IMR-90 (cell line): ENCODE data around the gene CD99L2. TPM values are rescaled to one million over a fixed set of nuclear protein-coding genes. Genes with fewer than 3 reads are reported as not detected.

Experiments
- ATAC-seq: fragments of 200-7000 bp; cut with Tn5 transposase; 2 replicates; pipeline ENCODE4 v1.9.1; 2020; ENCODE audit warnings: low read depth, mild to moderate bottlenecking, moderate library complexity
- BruUV-seq: library from RNA; stranded (reverse); fragments of 400-500 nt; replicated peaks from 2 replicates; lab custom pipeline; 2021; lab: Mats Ljungman, UMichigan
- CTCF ChIA-PET: fragments of 300-600 bp; formaldehyde crosslinking; extraction: SDS; loops from one replicate; lab custom pipeline; 2021; ENCODE audit warnings: antibody characterized with exemption; lab: Yijun Ruan, JAX
- POLR2A ChIA-PET: fragments of 300-600 bp; sonication (Branson Sonifier 250); formaldehyde crosslinking; loops from one replicate; lab custom pipeline; 2022; ENCODE audit warnings: antibody characterized with exemption; ENCODE audit not compliant: unreplicated experiment; lab: Charles Lee
- DNase-seq: peaks from one replicate; pipeline ENCODE4 v3.0.0; 2013
- H2AFZ ChIP-seq: replicated peaks from 2 replicates; pipeline ENCODE3; 2013; ENCODE audit warnings: low read length, mild to moderate bottlenecking; ENCODE audit not compliant: poor library complexity
- H2AK5ac ChIP-seq: 2 replicates; pipeline ENCODE4 v1.6.1; 2013; ENCODE audit warnings: low read depth, low read length, inconsistent platforms
- H2AK9ac ChIP-seq: replicated peaks from 2 replicates; pipeline ENCODE3; 2013; ENCODE audit warnings: mild to moderate bottlenecking, low read depth, low read length, moderate library complexity; ENCODE audit not compliant: poor library complexity
- H2BK120ac ChIP-seq: 2 replicates; pipeline ENCODE4 v1.6.1; 2013; ENCODE audit warnings: low read depth, low read length, inconsistent platforms
- H2BK15ac ChIP-seq: 3 replicates; pipeline ENCODE4 v1.6.1; 2013; ENCODE audit warnings: low read depth, low read length, inconsistent platforms
- H2BK20ac ChIP-seq: 2 replicates; pipeline ENCODE4 v1.6.1; 2013; ENCODE audit warnings: low read depth, mild to moderate bottlenecking, inconsistent platforms, low read length, moderate library complexity
- H2BK5ac ChIP-seq: 2 replicates; pipeline ENCODE4 v1.6.1; 2013; ENCODE audit warnings: mild to moderate bottlenecking, low read depth, low read length, inconsistent platforms; ENCODE audit not compliant: poor library complexity, severe bottlenecking
- H3K14ac ChIP-seq: replicated peaks from 2 replicates; pipeline ENCODE4 v1.6.1; 2013; ENCODE audit warnings: low read depth, low read length, inconsistent platforms
- H3K18ac ChIP-seq: 2 replicates; pipeline ENCODE4 v1.6.1; 2013; ENCODE audit warnings: low read depth, low read length, control low read depth
- H3K23ac ChIP-seq: 2 replicates; pipeline ENCODE4 v1.6.1; 2013; ENCODE audit warnings: low read depth, low read length, inconsistent platforms
- H3K27ac ChIP-seq: 2 replicates; pipeline ENCODE4 v1.5.1; 2013; ENCODE audit warnings: mild to moderate bottlenecking, control low read depth, low read length; ENCODE audit not compliant: insufficient read depth
- H3K27me3 ChIP-seq: 2 replicates; pipeline ENCODE4 v1.6.1; 2013; ENCODE audit warnings: low read length; ENCODE audit not compliant: control insufficient read depth, insufficient read depth
- H3K36me3 ChIP-seq: 2 replicates; pipeline ENCODE4 v1.6.1; 2013; ENCODE audit warnings: low read length, mixed read lengths; ENCODE audit not compliant: control insufficient read depth, insufficient read depth
- H3K4ac ChIP-seq: 2 replicates; pipeline ENCODE4 v1.6.1; 2013; ENCODE audit warnings: low read depth, low read length, inconsistent platforms
- H3K4me1 ChIP-seq: 2 replicates; pipeline ENCODE4 v1.6.1; 2013; ENCODE audit warnings: low read length, mixed read lengths; ENCODE audit not compliant: control insufficient read depth, insufficient read depth
- H3K4me2 ChIP-seq: 2 replicates; pipeline ENCODE4 v1.6.1; 2013; ENCODE audit warnings: low read depth, mild to moderate bottlenecking, control low read depth, low read length, moderate library complexity
- H3K4me3 ChIP-seq: 2 replicates; pipeline ENCODE4 v1.5.1; 2013; ENCODE audit warnings: low read depth, mild to moderate bottlenecking, control low read depth, low read length, moderate library complexity; ENCODE audit not compliant: insufficient read depth
- H3K56ac ChIP-seq: 2 replicates; pipeline ENCODE4 v1.6.1; 2013; ENCODE audit warnings: low read length, inconsistent platforms; ENCODE audit not compliant: insufficient read depth; ENCODE audit errors: extremely low read depth
- H3K79me1 ChIP-seq, 2 experiments: 2 replicates each; pipeline ENCODE4 v1.6.1; 2013; ENCODE audit warnings: low read length in 2 of 2, inconsistent platforms in 1 of 2, low read depth in 1 of 2
- H3K9ac ChIP-seq: 2 replicates; pipeline ENCODE4 v1.6.1; 2013; ENCODE audit warnings: low read depth, low read length, control low read depth
- H3K9me1 ChIP-seq: 2 replicates; pipeline ENCODE4 v1.6.1; 2013; ENCODE audit warnings: low read length, inconsistent platforms; ENCODE audit not compliant: insufficient read depth
- H3K9me3 ChIP-seq: 2 replicates; pipeline ENCODE4 v1.6.1; 2013; ENCODE audit warnings: low read length; ENCODE audit not compliant: control insufficient read depth, insufficient read depth
- H4K20me1 ChIP-seq: 2 replicates; pipeline ENCODE4 v1.6.1; 2013; ENCODE audit warnings: low read length, inconsistent platforms; ENCODE audit not compliant: insufficient read depth
- H4K5ac ChIP-seq: 2 replicates; pipeline ENCODE4 v1.6.1; 2013; ENCODE audit warnings: mild to moderate bottlenecking, low read depth, low read length, control low read depth
- H4K8ac ChIP-seq, 2 experiments: 2 replicates each; pipeline ENCODE4 v1.6.1; 2013; ENCODE audit warnings: low read depth in 2 of 2, low read length in 2 of 2, control low read depth in 1 of 2, inconsistent platforms in 1 of 2
- H4K91ac ChIP-seq: 2 replicates; pipeline ENCODE4 v1.6.1; 2013; ENCODE audit warnings: low read depth, low read length, inconsistent platforms; ENCODE audit not compliant: insufficient read depth
- CHD1 ChIP-seq: IDR thresholded peaks from 2 replicates; pipeline ENCODE4 v1.6.1; 2012; ENCODE audit warnings: low read depth, low read length, improper control_type of control experiment
- ELK1 ChIP-seq: fragments of 150-350 bp; IDR thresholded peaks from 2 replicates; pipeline ENCODE4 v1.6.1; 2016; ENCODE audit warnings: low read depth, mild to moderate bottlenecking, low read length, moderate library complexity, borderline replicate concordance
- FOS ChIP-seq: fragments of 150-350 bp; IDR thresholded peaks from 2 replicates; pipeline ENCODE4 v1.6.1; 2016; ENCODE audit warnings: low read depth, low read length
- MAFK ChIP-seq: IDR thresholded peaks from 2 replicates; pipeline ENCODE4 v1.6.1; 2012; ENCODE audit warnings: low read depth, low read length, improper control_type of control experiment
- MXI1 ChIP-seq: IDR thresholded peaks from 2 replicates; pipeline ENCODE4 v1.6.1; 2012; ENCODE audit warnings: low read depth, mild to moderate bottlenecking, low read length, moderate library complexity, borderline replicate concordance
- POLR2A ChIP-seq: IDR thresholded peaks from 2 replicates; pipeline ENCODE4 v1.6.1; 2012; ENCODE audit warnings: mild to moderate bottlenecking, low read depth, low read length
- RAD21 ChIP-seq: IDR thresholded peaks from 2 replicates; pipeline ENCODE4 v1.6.1; 2012; ENCODE audit warnings: low read length, improper control_type of control experiment
- RFX5 ChIP-seq: IDR thresholded peaks from 2 replicates; pipeline ENCODE4 v1.8.0; 2012; ENCODE audit warnings: low read depth, mild to moderate bottlenecking, low read length, moderate library complexity
- SMC3 ChIP-seq: fragments of 150-350 bp; IDR thresholded peaks from 2 replicates; pipeline ENCODE4 v1.6.1; 2016; ENCODE audit warnings: low read depth, mild to moderate bottlenecking, antibody characterized with exemption, low read length, moderate library complexity
- USF2 ChIP-seq: fragments of 150-350 bp; IDR thresholded peaks from 2 replicates; pipeline ENCODE4 v1.6.1; 2017; ENCODE audit warnings: mild to moderate bottlenecking, antibody characterized with exemption, low read length, low read depth
- WGBS, 2 experiments: methylation state at CpG; one replicate each; pipeline versions ENCODE4 v1.1.5 to v1.1.7; 2013; ENCODE audit warnings: missing lambda C conversion rate in 2 of 2; ENCODE audit not compliant: insufficient read length in 1 of 2; ENCODE audit errors: extremely low coverage in 2 of 2; 5-methylcytosine and 5-hydroxymethylcytosine counted together
- dilution Hi-C: fragments of 300-500 bp; cut with HindIII; formaldehyde crosslinking; loops from one replicate; pipeline ENCODE4 v1.14.3; 2018; ENCODE audit warnings: low sequenced_read_pairs; ENCODE audit not compliant: unreplicated experiment
- in situ Hi-C: fragments of 300-500 bp; cut with MboI; formaldehyde crosslinking; loops from 3 replicates; pipeline ENCODE4 v1.14.3; 2019; ENCODE audit warnings: low sequenced_read_pairs, inconsistent platforms, mixed read lengths
- intact Hi-C: fragments of 100-400 bp; cut with micrococcal nuclease; formaldehyde crosslinking; loops from 2 replicates; pipeline ENCODE4 v1.10.0; 2022
- polyA plus RNA-seq, 3 experiments: library from polyadenylated mRNA; depleted of rRNA; stranded (reverse); fragments of >200 nt; gene quantifications; 2 replicates each; pipeline ENCODE4 v1.2.3, GENCODE V29; 2012; ENCODE audit warnings: low replicate concordance in 1 of 3
- total RNA-seq: library from RNA; depleted of rRNA; stranded (reverse); fragments of >200 nt; gene quantifications from 2 replicates; pipeline ENCODE4 v1.2.3, GENCODE V29; 2012

CD99L2 gene
- total and polyA plus RNA-seq, 2 of the 4 experiments (the other 2 are of a cell fraction): 17.4 to 41.4 TPM

- Histone ChIP-seq H3K18ac (no peak overlapping the region), H3K79me1 (no peaks in the 10 kb centered on the region), H2BK20ac (no peak overlapping the region), H3K9me1 (0 out of 2 replicates have a peak, but pooled peaks cover 2% of the 10 kb centered on the region), H2BK5ac (no peak overlapping the region), H3K4me1 (peaks cover 11% of the 10 kb centered on the region), H3K9ac (no peak overlapping the region), H2BK120ac (no peak overlapping the region), H3K4me2 (no peak overlapping the region), H4K8ac (no peak overlapping the region), H3K4me3 (no peak overlapping the region), H3K14ac (no peak overlapping the region), H2BK15ac (no peak overlapping the region), H4K5ac (no peak overlapping the region), H3K23ac (no peak overlapping the region), H2AK5ac (no peak overlapping the region), H3K27ac (no peak overlapping the region), H3K27me3 (no peaks in the 10 kb centered on the region), H4K91ac (no peak overlapping the region), H3K9me3 (0 out of 2 replicates have a peak, but pooled peaks cover 2% of the 10 kb centered on the region), H3K36me3 (peaks cover 2% of the 10 kb centered on the region), H2AFZ (no peak overlapping the region), H3K4ac (no peak overlapping the region), H4K20me1 (no peaks in the 10 kb centered on the region; the same call in 1 of the 2 replicates), H2AK9ac (no peak overlapping the region), H3K56ac (no peak overlapping the region)
- CTCF ChIA-PET: no interaction called here
- intact Hi-C loops: no loop called here
- BruUV-seq: no TSS peak
- POLR2A ChIA-PET: no interaction called here
- dilution Hi-C loops: no loop called here
- in situ Hi-C loops: no loop called here
- no peak for DNase-seq
- 89% methylated on average over 2 of the region's 9 CpGs; no CpG with 5 or more reads in 1 of the 2 experiments for WGBS, 2 experiments
- no peak for ATAC-seq
- TF ChIP-seq MAFK: no peak
- TF ChIP-seq USF2: no peak
- no peak for TF ChIP-seq POLR2A
- no peak for TF ChIP-seq RFX5
- no peak for TF ChIP-seq CHD1
- TF ChIP-seq SMC3: no peak
- TF ChIP-seq FOS: no peak
- no peak for TF ChIP-seq ELK1
- no peak for TF ChIP-seq MXI1
- TF ChIP-seq RAD21: no peak
Measured at GRCh38 chrX:150763810-150764209, 134.7 kb downstream of the CD99L2 start.
